AG04449 (cell line): Measurements from ENCODE around the gene HINT3.

Experiments used
- CTCF ChIA-PET: fragments of 350-600 bp; formaldehyde crosslinking; extraction: SDS; loops from one replicate; lab custom pipeline; 2021; ENCODE audit warnings: antibody characterized with exemption; lab: Yijun Ruan, JAX
- POLR2A ChIA-PET: fragments of 400-600, 350-600 bp; formaldehyde crosslinking; extraction: SDS; loops from one replicate; lab custom pipeline; 2020; ENCODE audit warnings: antibody characterized with exemption, inconsistent platforms; lab: Yijun Ruan, JAX
- DNase-seq: peaks from one replicate; pipeline ENCODE4 v3.0.0-alpha.2; 2010; ENCODE audit warnings: low read depth, low spot score
- H3K4me3 ChIP-seq: 2 replicates; pipeline ENCODE4 v1.5.1; 2011; ENCODE audit warnings: low read depth, mild to moderate bottlenecking, control low read depth, low read length
- CTCF ChIP-seq: IDR thresholded peaks from one replicate; pipeline ENCODE4 v1.5.1; 2011; ENCODE audit warnings: mild to moderate bottlenecking, moderate library complexity, low read length, control low read depth, inconsistent platforms; ENCODE audit not compliant: insufficient read depth; ENCODE audit errors: missing control alignments

The HINT3 gene

GRCh38 chr6:125924697-125925358 is 31.7 kb upstream of the HINT3 start:
- DNase-seq = no peak
- ChIA-PET POLR2A (no interaction called here), CTCF (interaction anchor here (1.4 kb wide), 2 partner anchors 28 to 49 kb away, joined by 3 read pairs; no protein-coding TSS in a partner anchor)
- TF ChIP-seq CTCF = no peak
- H3K4me3 ChIP-seq = no peak overlapping the region

GRCh38 chr6:125926711-125927110 is 29.9 kb upstream of the HINT3 start:
- POLR2A ChIA-PET = no interaction called here
- no peak for TF ChIP-seq CTCF
- no peak for DNase-seq
- CTCF ChIA-PET = interaction anchor here (1.3 to 1.7 kb wide), 2 partner anchors 21 to 25 kb away, joined by 3 to 4 read pairs; no protein-coding TSS in a partner anchor
- no peak overlapping the region for H3K4me3 ChIP-seq

GRCh38 chr6:125927761-125928160 is 28.8 kb upstream of the HINT3 start:
- TF ChIP-seq CTCF = no peak
- H3K4me3 ChIP-seq = no peak overlapping the region
- ChIA-PET POLR2A (no interaction called here), CTCF (interaction anchor here (1.3 to 1.7 kb wide), 2 partner anchors 20 to 24 kb away, joined by 3 to 4 read pairs; no protein-coding TSS in a partner anchor)
- DNase-seq = no peak

DNA sequence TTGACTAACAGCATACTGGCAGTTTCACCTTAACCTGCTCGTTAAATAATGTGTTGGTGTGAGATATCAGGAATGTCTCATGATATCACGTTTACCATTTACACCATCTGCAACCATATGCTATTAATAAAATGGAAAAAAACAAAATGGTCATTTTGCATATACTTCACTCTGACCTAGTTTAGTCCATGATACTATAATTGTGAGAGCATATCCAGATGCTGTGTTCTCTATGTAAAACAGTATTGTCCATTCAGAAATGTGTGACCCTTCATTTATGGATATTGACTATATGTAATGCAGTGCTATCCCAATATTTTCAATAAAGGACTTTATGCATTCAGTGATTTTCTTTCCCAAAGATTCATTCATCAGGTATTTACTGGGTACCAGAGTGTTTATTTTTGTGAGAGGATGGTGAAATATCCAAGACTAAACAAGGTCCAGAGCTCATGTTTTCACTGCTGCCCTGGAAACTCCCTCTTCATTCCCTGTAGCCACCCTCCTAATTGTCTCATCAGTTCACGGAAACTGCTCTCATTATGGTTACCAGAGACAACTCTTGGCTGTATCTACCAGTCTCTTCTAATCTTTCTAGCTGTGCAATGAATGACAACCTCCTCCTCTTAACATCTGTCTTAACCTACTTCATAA is 25.7 kb upstream of the HINT3 start:
- POLR2A ChIA-PET = no interaction called here
- H3K4me3 ChIP-seq = no peak overlapping the region
- DNase-seq = no peak
- CTCF ChIA-PET = interaction anchor here (1.0 kb wide), 1 partner anchor 25 kb away, joined by 5 read pairs; the partner anchor contains the start of gene HINT3
- no peak for TF ChIP-seq CTCF

- ChIA-PET CTCF (interaction anchor here (1.2 kb wide), 2 partner anchors 10 to 25 kb away, joined by 3 to 12 read pairs; partner anchors contain the start of gene HINT3), POLR2A (no interaction called here)
Observed at GRCh38 chr6:125931733-125932450, 24.7 kb upstream of the HINT3 start.

More at GRCh38 chr6:125931733-125932450, 24.7 kb upstream of the HINT3 start:
- DNase-seq = no peak
- no peak overlapping the region for H3K4me3 ChIP-seq
- TF ChIP-seq CTCF = no peak
